Neural progenitor cell (in vitro differentiated cells): ENCODE measurements around the gene SAMD8. TPM values are rescaled to one million over a fixed set of nuclear protein-coding genes. Genes with fewer than 3 reads are reported as not detected.

ENCODE experiments used
- DNase-seq: peaks from one replicate; pipeline ENCODE4 v3.0.0-alpha.2; 2016; ENCODE audit warnings: low spot score
- H2AFZ ChIP-seq: fragments of 200-600 bp; sonication (generic); replicated peaks from 2 replicates; pipeline ENCODE4 v1.6.1; 2016; ENCODE audit warnings: antibody characterized with exemption
- H3F3A ChIP-seq: fragments of 200-600 bp; sonication (generic); 2 replicates; pipeline ENCODE4 v1.6.1; 2016; ENCODE audit warnings: antibody characterized with exemption, low read depth
- H3K27ac ChIP-seq: fragments of 200-600 bp; sonication (generic); 2 replicates; pipeline ENCODE4 v1.5.1; 2016; ENCODE audit warnings: mild to moderate bottlenecking
- H3K27me3 ChIP-seq: fragments of 200-600 bp; sonication (generic); 2 replicates; pipeline ENCODE4 v1.6.1; 2016; ENCODE audit warnings: mild to moderate bottlenecking, moderate library complexity
- H3K36me3 ChIP-seq: fragments of 200-600 bp; sonication (generic); 2 replicates; pipeline ENCODE4 v1.5.1; 2016
- H3K4me1 ChIP-seq: fragments of 200-600 bp; sonication (generic); 2 replicates; pipeline ENCODE4 v1.6.1; 2016; ENCODE audit warnings: mixed run types
- H3K4me2 ChIP-seq: fragments of 200-600 bp; sonication (generic); 2 replicates; pipeline ENCODE4 v1.6.1; 2016
- H3K4me3 ChIP-seq: fragments of 200-600 bp; sonication (generic); 2 replicates; pipeline ENCODE4 v1.5.1; 2016
- H3K79me2 ChIP-seq: fragments of 200-600 bp; sonication (generic); 2 replicates; pipeline ENCODE4 v1.6.1; 2016; ENCODE audit warnings: low read depth
- H3K9ac ChIP-seq: fragments of 200-600 bp; sonication (generic); 2 replicates; pipeline ENCODE4 v1.6.1; 2016
- H3K9me3 ChIP-seq: fragments of 200-600 bp; sonication (generic); 2 replicates; pipeline ENCODE4 v1.5.1; 2016; ENCODE audit warnings: low read depth
- H4K20me1 ChIP-seq: fragments of 200-600 bp; sonication (generic); 2 replicates; pipeline ENCODE4 v1.6.1; 2016; ENCODE audit warnings: low read depth
- H3K27ac Mint-ChIP-seq: 3 replicates; pipeline ENCODE4 v1.8.0; 2021; ENCODE audit warnings: mixed read lengths
- H3K27me3 Mint-ChIP-seq: 2 replicates; pipeline ENCODE4 v1.8.0; 2022; ENCODE audit warnings: low read depth, mild to moderate bottlenecking, inconsistent platforms, moderate library complexity, mixed read lengths; ENCODE audit not compliant: insufficient read depth
- H3K36me3 Mint-ChIP-seq: 3 replicates; pipeline ENCODE4 v1.8.0; 2021; ENCODE audit warnings: mixed read lengths
- H3K4me1 Mint-ChIP-seq: 3 replicates; pipeline ENCODE4 v1.8.0; 2021; ENCODE audit warnings: mixed read lengths
- H3K4me3 Mint-ChIP-seq: 3 replicates; pipeline ENCODE4 v1.8.0; 2021; ENCODE audit warnings: mild to moderate bottlenecking, moderate library complexity, mixed read lengths
- H3K9me3 Mint-ChIP-seq: 3 replicates; pipeline ENCODE4 v1.8.0; 2020; ENCODE audit warnings: mixed read lengths
- CTCF ChIP-seq: fragments of 200-600 bp; sonication (generic); IDR thresholded peaks from 2 replicates; pipeline ENCODE4 v1.5.1; 2017; ENCODE audit warnings: antibody characterized with exemption, mild to moderate bottlenecking
- EZH2 ChIP-seq: fragments of 200-600 bp; sonication (generic); IDR thresholded peaks from 2 replicates; pipeline ENCODE4 v1.6.1; 2017; ENCODE audit warnings: antibody characterized with exemption, mild to moderate bottlenecking, moderate library complexity
- EZH2phosphoT487 ChIP-seq: fragments of 200-600 bp; sonication (generic); IDR thresholded peaks from 2 replicates; pipeline ENCODE4 v1.6.1; 2017; ENCODE audit warnings: antibody characterized with exemption
- total RNA-seq: library from RNA; depleted of rRNA; stranded (reverse); fragments of >200 nt; gene quantifications from 2 replicates; pipeline ENCODE4 v1.2.3, GENCODE V29; 2015; ENCODE audit warnings: low replicate concordance

SAMD8 gene
- total RNA-seq, 1 donor from 2014 or later: 39.5 TPM

GRCh38 chr10:75099952-75100763 lies 11.3 kb upstream of the SAMD8 start:
- H3K36me3 ChIP-seq: no peaks in the 10 kb centered on the region
- peak overlapping the region; percentile 100 for H2AFZ ChIP-seq
- H3K4me1 ChIP-seq: peaks cover 10% of the 10 kb centered on the region
- no peaks in the 10 kb centered on the region for H4K20me1 ChIP-seq
- Mint-ChIP-seq H3K4me3 (peak overlapping the region; percentile 33), H3K27ac (peak overlapping the region; percentile 44), H3K4me1 (peaks cover 14% of the 10 kb centered on the region), H3K36me3 (no peaks in the 10 kb centered on the region), H3K9me3 (no peaks in the 10 kb centered on the region), H3K27me3 (peaks cover 8% of the 10 kb centered on the region)
- no peaks in the 10 kb centered on the region for H3K9me3 ChIP-seq
- H3F3A ChIP-seq: peaks cover 14% of the 10 kb centered on the region
- peak; percentile 91 for DNase-seq
- H3K9ac ChIP-seq: no peak overlapping the region
- TF ChIP-seq EZH2phosphoT487 (no peak), EZH2 (no peak), CTCF (peak; percentile 99)
- H3K79me2 ChIP-seq: no peaks in the 10 kb centered on the region
- no peak overlapping the region for H3K4me3 ChIP-seq
- peak overlapping the region; percentile 58 for H3K4me2 ChIP-seq
- peak overlapping the region; percentile 58 for H3K27ac ChIP-seq
- H3K27me3 ChIP-seq: no peaks in the 10 kb centered on the region

- Mint-ChIP-seq H3K4me1 (peaks cover 14% of the 10 kb centered on the region), H3K9me3 (no peaks in the 10 kb centered on the region), H3K36me3 (no peaks in the 10 kb centered on the region), H3K27me3 (peaks cover 5% of the 10 kb centered on the region), H3K27ac (peak overlapping the region; percentile 44), H3K4me3 (peak overlapping the region; percentile 33)
- TF ChIP-seq EZH2: no peak
- TF ChIP-seq EZH2phosphoT487: no peak
- no peak for TF ChIP-seq CTCF
- DNase-seq: no peak
- Histone ChIP-seq H3K4me1 (peaks cover 10% of the 10 kb centered on the region), H3K4me2 (peak overlapping the region; percentile 58), H3K27ac (peak overlapping the region; percentile 58), H4K20me1 (no peaks in the 10 kb centered on the region), H3K9me3 (no peaks in the 10 kb centered on the region), H3K9ac (no peak overlapping the region), H3K27me3 (no peaks in the 10 kb centered on the region), H3F3A (peaks cover 14% of the 10 kb centered on the region), H3K4me3 (no peak overlapping the region), H3K36me3 (no peaks in the 10 kb centered on the region), H3K79me2 (no peaks in the 10 kb centered on the region), H2AFZ (peak overlapping the region; percentile 100)
Measured at GRCh38 chr10:75100764-75101291, 10.6 kb upstream of the SAMD8 start.

GRCh38 chr10:75101416-75102251 lies 9.8 kb upstream of the SAMD8 start:
- Histone ChIP-seq H3K36me3 (no peaks in the 10 kb centered on the region), H3K9me3 (no peaks in the 10 kb centered on the region), H3K4me1 (peaks cover 10% of the 10 kb centered on the region), H3K9ac (no peak overlapping the region), H3K4me2 (no peak overlapping the region), H3F3A (peaks cover 14% of the 10 kb centered on the region), H4K20me1 (no peaks in the 10 kb centered on the region), H3K4me3 (no peak overlapping the region), H2AFZ (no peak overlapping the region), H3K27ac (no peak overlapping the region), H3K79me2 (no peaks in the 10 kb centered on the region), H3K27me3 (no peaks in the 10 kb centered on the region)
- Mint-ChIP-seq H3K9me3 (no peaks in the 10 kb centered on the region), H3K27ac (peak overlapping the region; percentile 29), H3K36me3 (no peaks in the 10 kb centered on the region), H3K4me1 (peaks cover 21% of the 10 kb centered on the region), H3K27me3 (peaks cover 10% of the 10 kb centered on the region), H3K4me3 (no peak overlapping the region)
- DNase-seq: no peak
- TF ChIP-seq CTCF: no peak
